HT1080 (cell line): ENCODE measurements around the gene CD164L2. TPM values are rescaled to one million over a fixed set of nuclear protein-coding genes. Genes with fewer than 3 reads are reported as not detected.
"Not testable (repeated sequence)": the region's sequence is repeated elsewhere in the genome, so short reads cannot be mapped to it uniquely, and the experiment has no call there.

Experiments used
- DNase-seq: peaks from one replicate; pipeline ENCODE4 v3.0.0-alpha.2; 2015; ENCODE audit warnings: low read depth
- polyA plus RNA-seq, 2 experiments: library from polyadenylated mRNA; depleted of rRNA; stranded (reverse); fragments of >200 nt; gene quantifications; 2 replicates each; pipeline ENCODE4 v1.2.3, GENCODE V29; 2015
- total RNA-seq: library from RNA; depleted of rRNA; stranded (reverse); fragments of >200 nt; shearing (Covaris generic); gene quantifications from 2 replicates; pipeline ENCODE4 v1.2.3, GENCODE V29; 2014; rRNA removed

CD164L2 gene
- not detected in 2 replicates for total RNA-seq
- polyA plus RNA-seq (2015; cell fraction: cytosol; rRNA removed): not detected in 2 replicates
- polyA plus RNA-seq (2015; cell fraction: nucleus; rRNA removed): not detected in 2 replicates

- no peak for DNase-seq
These were observed at the start of gene CD164L2 for GRCh38 chr1:27383039-27383605. Gene CD164L2 (minus strand): TSS chr1:27383333. CDS start chr1:27383239, 94 bp downstream.

GRCh38 chr1:27432725-27433124, 49.6 kb upstream of the CD164L2 start:
- not testable (repeated sequence) for DNase-seq

- no peak for DNase-seq
These were observed 48.4 kb upstream of the CD164L2 start for GRCh38 chr1:27431601-27431940.

- no peak for DNase-seq
These were observed 47.9 kb upstream of the CD164L2 start for GRCh38 chr1:27430903-27431600.

GRCh38 chr1:27429029-27429425, 45.9 kb upstream of the CD164L2 start:
- no peak for DNase-seq

- no peak for DNase-seq
These were observed 45.3 kb upstream of the CD164L2 start for GRCh38 chr1:27428316-27429028.

- DNase-seq: no peak
These were observed 44.7 kb upstream of the CD164L2 start for GRCh38 chr1:27427816-27428315.

- DNase-seq: no peak
These were observed 44.2 kb upstream of the CD164L2 start for GRCh38 chr1:27427329-27427728.

GRCh38 chr1:27423709-27424108, 40.6 kb upstream of the CD164L2 start:
- no peak for DNase-seq

- peak; percentile 89 for DNase-seq
These were observed 35.4 kb upstream of the CD164L2 start for GRCh38 chr1:27418326-27419185.

GRCh38 chr1:27417713-27418112, 34.6 kb upstream of the CD164L2 start:
- DNase-seq: no peak

- peak; percentile 50 for DNase-seq
These were observed 33.4 kb upstream of the CD164L2 start for GRCh38 chr1:27416387-27417111.

- DNase-seq: no peak
These were observed 31.0 kb upstream of the CD164L2 start for GRCh38 chr1:27414091-27414490.

GRCh38 chr1:27413004-27413403, 29.9 kb upstream of the CD164L2 start:
- DNase-seq: no peak

- DNase-seq: no peak
These were observed 29.4 kb upstream of the CD164L2 start for GRCh38 chr1:27412502-27412901.

- no peak for DNase-seq
These were observed 27.6 kb upstream of the CD164L2 start for GRCh38 chr1:27410709-27411108.

GRCh38 chr1:27409669-27410068, 26.5 kb upstream of the CD164L2 start:
- DNase-seq: no peak

- peak; percentile 46 for DNase-seq
These were observed 25.0 kb upstream of the CD164L2 start for GRCh38 chr1:27408151-27408550.

GRCh38 chr1:27406791-27407190, 23.7 kb upstream of the CD164L2 start:
- DNase-seq: not testable (repeated sequence)

- DNase-seq: no peak
These were observed 23.2 kb upstream of the CD164L2 start for GRCh38 chr1:27406362-27406680.
